NB4 (cell line): ENCODE measurements around the gene CYP20A1.
"Not testable (repeated sequence)": the region's sequence is repeated elsewhere in the genome, so short reads cannot be mapped to it uniquely, and the experiment has no call there.

Experiments used
- POLR2A ChIP-seq: IDR thresholded peaks from 2 replicates; pipeline ENCODE4 v1.6.1; 2011; ENCODE audit warnings: mild to moderate bottlenecking; ENCODE audit not compliant: insufficient read length; ENCODE audit errors: extremely low read depth
- TF ChIP-seq, protein P1 (sequence below): IDR thresholded peaks from one replicate; pipeline ENCODE4 v1.5.1; 2012; ENCODE audit warnings: low read depth, low read length

GRCh38 chr2:203229674-203230073 is 9.1 kb upstream of the CYP20A1 start:
- TF ChIP-seq, protein P1, sequence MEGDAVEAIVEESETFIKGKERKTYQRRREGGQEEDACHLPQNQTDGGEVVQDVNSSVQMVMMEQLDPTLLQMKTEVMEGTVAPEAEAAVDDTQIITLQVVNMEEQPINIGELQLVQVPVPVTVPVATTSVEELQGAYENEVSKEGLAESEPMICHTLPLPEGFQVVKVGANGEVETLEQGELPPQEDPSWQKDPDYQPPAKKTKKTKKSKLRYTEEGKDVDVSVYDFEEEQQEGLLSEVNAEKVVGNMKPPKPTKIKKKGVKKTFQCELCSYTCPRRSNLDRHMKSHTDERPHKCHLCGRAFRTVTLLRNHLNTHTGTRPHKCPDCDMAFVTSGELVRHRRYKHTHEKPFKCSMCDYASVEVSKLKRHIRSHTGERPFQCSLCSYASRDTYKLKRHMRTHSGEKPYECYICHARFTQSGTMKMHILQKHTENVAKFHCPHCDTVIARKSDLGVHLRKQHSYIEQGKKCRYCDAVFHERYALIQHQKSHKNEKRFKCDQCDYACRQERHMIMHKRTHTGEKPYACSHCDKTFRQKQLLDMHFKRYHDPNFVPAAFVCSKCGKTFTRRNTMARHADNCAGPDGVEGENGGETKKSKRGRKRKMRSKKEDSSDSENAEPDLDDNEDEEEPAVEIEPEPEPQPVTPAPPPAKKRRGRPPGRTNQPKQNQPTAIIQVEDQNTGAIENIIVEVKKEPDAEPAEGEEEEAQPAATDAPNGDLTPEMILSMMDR, result not testable (repeated sequence)
- TF ChIP-seq POLR2A, result not testable (repeated sequence)
